Heart right ventricle (tissue), 16 donors: ENCODE measurements around the gene SCIN. TPM values are rescaled to one million over a fixed set of nuclear protein-coding genes. Genes with fewer than 3 reads are reported as not detected.
A peak's percentile ranks its signal among the peaks of the same experiment; 100 is the strongest.

Source experiments
- ATAC-seq, 8 donors: fragments of 200-7000 bp; cut with Tn5 transposase; one replicate each; pipeline ENCODE4 v1.9.1; 2020; ENCODE audit warnings: mild to moderate bottlenecking in 8 of 8, moderate library complexity in 8 of 8, moderate number of reproducible peaks in 1 of 8
- DNase-seq, 2 donors: peaks; one replicate each; pipeline ENCODE4 v3.0.0-alpha.2; 2020
- H3K27ac ChIP-seq, 10 donors: fragments of 200-600 bp; sonication (generic) in 2 of 10; one replicate each; pipeline versions ENCODE4 v1.5.0 to v1.8.0; 2020 to 2022; ENCODE audit warnings: mild to moderate bottlenecking in 3 of 10
- H3K27me3 ChIP-seq, 7 donors: fragments of 200-600 bp; one replicate each; pipeline ENCODE4 v1.8.0; 2021 to 2022; ENCODE audit warnings: mild to moderate bottlenecking in 2 of 7
- H3K36me3 ChIP-seq, 9 donors: fragments of 200-600 bp; sonication (generic) in 1 of 9; one replicate each; pipeline versions ENCODE4 v1.5.0 to v1.8.0; 2020 to 2022; ENCODE audit warnings: mild to moderate bottlenecking in 2 of 9
- H3K4me1 ChIP-seq, 9 donors: fragments of 200-600 bp; sonication (generic) in 1 of 9; one replicate each; pipeline versions ENCODE4 v1.5.0 to v1.8.0; 2020 to 2022; ENCODE audit warnings: mild to moderate bottlenecking in 4 of 9
- H3K4me3 ChIP-seq, 10 donors: fragments of 200-600 bp; sonication (generic) in 2 of 10; one replicate each; pipeline versions ENCODE4 v1.5.0 to v1.8.0; 2020 to 2022; ENCODE audit warnings: mild to moderate bottlenecking in 7 of 10, moderate library complexity in 2 of 10
- H3K9me3 ChIP-seq, 11 donors: fragments of 200-600 bp in 10 of 11; sonication (generic) in 2 of 11; one replicate each; pipeline versions ENCODE4 v1.5.0 to v1.8.0; 2013 to 2022; ENCODE audit warnings: mild to moderate bottlenecking in 2 of 11, control low read depth in 1 of 11, moderate library complexity in 1 of 11
- CTCF ChIP-seq, 9 donors: fragments of 200-600 bp; sonication (generic) in 2 of 9; IDR thresholded peaks; one replicate each; pipeline versions ENCODE4 v1.5.0 to v1.8.0; 2021 to 2022; ENCODE audit warnings: antibody characterized with exemption in 9 of 9, mild to moderate bottlenecking in 5 of 9, moderate library complexity in 1 of 9
- WGBS, 2 donors: extraction: QIAGEN DNeasy Blood & Tissue Kit; methylation state at CpG; one replicate each; pipeline ENCODE4 v1.1.7; 2013; ENCODE audit warnings: inconsistent platforms in 1 of 2; 5-methylcytosine and 5-hydroxymethylcytosine counted together
- intact Hi-C, 10 donors: fragments of 100-400 bp; cut with DNase I; formaldehyde crosslinking; loops; one replicate each; pipeline versions ENCODE4 v1.11.1 to v1.14.2; 2022
- polyA plus RNA-seq, 2 donors: library from polyadenylated mRNA; stranded (reverse); fragments of 200-250 nt; gene quantifications; one replicate each; pipeline ENCODE4 v1.2.3, GENCODE V29; 2013
- total RNA-seq, 10 donors: library from RNA; stranded (reverse); fragmentation: NEBNext Ultra II Directional in 3 of 10; extraction: Animal tissue kit (Norgen Biotek cat#: 25700) in 3 of 10; gene quantifications; one replicate each; pipeline versions ENCODE4 v1.2.1 to v1.2.4, GENCODE V29; 2021 to 2023
- donor health status: Arrhythmogenic right ventricular cardiomyopathy.
- donor health status: ischemic (EF 13 %, LVEDD 7.1; RV severe dilation, severe dysfunction).
- donor health status: healthy with polysubstance abuse.
- donor health status: DM: no; HTN: yes; CAD: no.
- donor health status: DM: no; HTN: no; CAD: no.
- donor health status: ischemic (EF 25% LVEDD 6.9; RV normal size, moderate dysfunction).
- donor health status: ischemic (EF 25% LVEDD 5.7; RV mildly dilated, moderate dysfunction).
- donor health status: healthy.
- donor health status: DM: yes; HTN: yes; CAD: no.
- donor health status: Ischemic cardiomyopathy.
- donor health status: ischemic (EF 35%, LVEDD 5.7; RV mildly dilated, moderate dysfunction).
- donor health status: nonischemic (EF 11% LVEDD 7.7; RV severe dilation, severe dysfunction).
- donor health status: DM: yes; HTN: yes; CAD: no.
- donor health status: PGD.
- donor health status: ischemic (EF 29% LVEDD 5.4; RV normal size, mild dysfunction).
- donor health status: nonischemic (EF 23%, LVEDD 6.1; RV moderate dilation, normal function).

Gene SCIN
- total and polyA plus RNA-seq, 12 donors, result 0.01 to 1.5 (median 0.32) TPM; not detected in 3

GRCh38 chr7:12637819-12638592 lies 67.5 kb downstream of the SCIN start:
- peaks cover 0 to 5% (median 0%) of the 10 kb centered on the region in 7 donors for H3K27me3 ChIP-seq
- ATAC-seq, result peak in 7 of 8 donors; percentile 58 to 84 (median 70)
- intact Hi-C loops, result loop anchor here in 6 of 10 donors (2.0 to 10.0 kb wide), 5 partner anchors 44 to 627 kb away; no protein-coding TSS in a partner anchor
- DNase-seq, result peak in 1 of 2 donors; percentile 10
- no peaks in the 10 kb centered on the region for H3K36me3 ChIP-seq
- peak overlapping the region in 2 of 10 donors; percentile 33 to 49 for H3K27ac ChIP-seq
- H3K9me3 ChIP-seq, result no peaks in the 10 kb centered on the region
- H3K4me1 ChIP-seq, result peaks cover 0 to 22% (median 0%) of the 10 kb centered on the region in 9 donors
- no peak for TF ChIP-seq CTCF (IDR thresholded peaks at IDR 0.05)
- H3K4me3 ChIP-seq, result no peak overlapping the region
- WGBS, 2 donors, result 35 to 55% methylated on average over 4 of the region's 4 CpGs

GRCh38 chr7:12638851-12639456 lies 68.4 kb downstream of the SCIN start:
- H3K27me3 ChIP-seq, result peaks cover 0 to 5% (median 0%) of the 10 kb centered on the region in 7 donors
- peak; percentile 52 to 83 (median 66) for TF ChIP-seq CTCF (IDR thresholded peaks at IDR 0.05)
- no peak overlapping the region for H3K27ac ChIP-seq
- peaks cover 0 to 22% (median 0%) of the 10 kb centered on the region in 9 donors for H3K4me1 ChIP-seq
- ATAC-seq, result peak in 3 of 8 donors; percentile 41 to 52 (median 43)
- intact Hi-C loops, result loop anchor here in 7 of 10 donors (1.0 to 10.0 kb wide), 6 partner anchors 43 to 626 kb away; no protein-coding TSS in a partner anchor
- 16 to 18% methylated on average over 6 of the region's 6 CpGs for WGBS, 2 donors
- DNase-seq, result no peak
- H3K36me3 ChIP-seq, result no peaks in the 10 kb centered on the region
- no peaks in the 10 kb centered on the region for H3K9me3 ChIP-seq
- H3K4me3 ChIP-seq, result no peak overlapping the region

GRCh38 chr7:12640299-12641096 lies 70.0 kb downstream of the SCIN start:
- H3K4me1 ChIP-seq, result peaks cover 0 to 22% (median 0%) of the 10 kb centered on the region in 9 donors
- TF ChIP-seq CTCF (IDR thresholded peaks at IDR 0.05), result no peak
- intact Hi-C loops, result loop anchor here in 4 of 10 donors (2.0 to 10.0 kb wide), 5 partner anchors 42 to 624 kb away; no protein-coding TSS in a partner anchor
- no peaks in the 10 kb centered on the region for H3K9me3 ChIP-seq
- peaks cover 0 to 5% (median 0%) of the 10 kb centered on the region in 7 donors for H3K27me3 ChIP-seq
- H3K4me3 ChIP-seq, result no peak overlapping the region
- H3K36me3 ChIP-seq, result no peaks in the 10 kb centered on the region
- WGBS, 2 donors, result 85 to 89% methylated on average over 7 of the region's 7 CpGs
- H3K27ac ChIP-seq, result no peak overlapping the region
- no peak for ATAC-seq
- DNase-seq, result no peak

GRCh38 chr7:12641196-12641595 lies 70.7 kb downstream of the SCIN start:
- ATAC-seq (no peak), DNase-seq (no peak)
- H3K9me3 ChIP-seq, result no peaks in the 10 kb centered on the region
- intact Hi-C loops, result loop anchor here in 4 of 10 donors (2.0 to 10.0 kb wide), 5 partner anchors 41 to 624 kb away; no protein-coding TSS in a partner anchor
- peaks cover 0 to 5% (median 0%) of the 10 kb centered on the region in 7 donors for H3K27me3 ChIP-seq
- H3K27ac ChIP-seq, result no peak overlapping the region
- TF ChIP-seq CTCF (IDR thresholded peaks at IDR 0.05), result no peak
- H3K4me1 ChIP-seq, result peaks cover 0 to 16% (median 0%) of the 10 kb centered on the region in 9 donors
- no peak overlapping the region for H3K4me3 ChIP-seq
- 85 to 89% methylated on average over 2 to 3 of the region's 3 CpGs for WGBS, 2 donors
- no peaks in the 10 kb centered on the region for H3K36me3 ChIP-seq
